HepG2 (cell line): ENCODE results near the gene SPG7. TPM values are rescaled to one million over a fixed set of nuclear protein-coding genes. Genes with fewer than 3 reads are reported as not detected.

Experiments used
- ATAC-seq: fragments of 200-7000 bp; cut with Tn5 transposase; 3 replicates; pipeline ENCODE4 v1.9.1; 2020; ENCODE audit warnings: mild to moderate bottlenecking, moderate library complexity
- BruUV-seq: library from RNA; stranded (reverse); fragments of 400-500 nt; replicated peaks from 2 replicates; lab custom pipeline; 2021; lab: Mats Ljungman, UMichigan
- CTCF ChIA-PET: fragments of 300-600 bp; formaldehyde crosslinking; extraction: SDS; loops from one replicate; lab custom pipeline; 2021; ENCODE audit warnings: low total read pairs, inconsistent platforms, low intra/inter-chr PET ratio; lab: Yijun Ruan, JAX
- POLR2A ChIA-PET: fragments of 350-600 bp; sonication (Branson Sonifier 250); formaldehyde crosslinking; loops from one replicate; lab custom pipeline; 2020; ENCODE audit warnings: antibody characterized with exemption, inconsistent platforms; lab: Yijun Ruan, JAX
- DNase-seq: peaks from one replicate; pipeline ENCODE4 v3.0.0-alpha.2; 2015; ENCODE audit warnings: low spot score
- FAIRE-seq: peaks from 3 replicates; lab custom pipeline; 2011; peaks lifted over from hg19 to GRCh38; lab: Jason Lieb, UNC
- H2AFZ ChIP-seq: one replicate; pipeline ENCODE4 v1.6.1; 2011; ENCODE audit warnings: low read length, inconsistent platforms
- H3K27ac ChIP-seq: fragments of 300-600 bp; 3 replicates; pipeline ENCODE4 v1.8.0; 2011; ENCODE audit warnings: mixed run types, mild to moderate bottlenecking, mixed read lengths, low read length, inconsistent platforms; ENCODE audit not compliant: insufficient read depth; ENCODE audit errors: extremely low read length
- H3K27me3 ChIP-seq, 2 experiments: fragments of 200-600 bp in 1 of 2; 2 replicates in 1 of 2; 3 replicates in 1 of 2; pipeline versions ENCODE4 v1.6.0 to v1.8.0; 2011; ENCODE audit warnings: low read length in 2 of 2, mild to moderate bottlenecking in 2 of 2, moderate library complexity in 2 of 2, inconsistent platforms in 1 of 2; ENCODE audit not compliant: insufficient read depth in 2 of 2, control insufficient read depth in 1 of 2
- H3K36me3 ChIP-seq, 2 experiments: fragments of 200-600 bp in 1 of 2; replicated peaks in 1 of 2; 2 replicates in 1 of 2; 3 replicates in 1 of 2; pipeline versions ENCODE4 v1.5.1 to v1.8.0; 2011; ENCODE audit warnings: low read length in 2 of 2, inconsistent platforms in 1 of 2; ENCODE audit not compliant: insufficient read depth in 2 of 2, control insufficient read depth in 1 of 2
- H3K4me1 ChIP-seq: 2 replicates; pipeline ENCODE4 v1.5.1; 2012; ENCODE audit warnings: low read length, inconsistent platforms; ENCODE audit not compliant: insufficient read depth
- H3K4me2 ChIP-seq: 2 replicates; pipeline ENCODE4 v1.6.0; 2011; ENCODE audit warnings: low read depth, low read length, inconsistent platforms
- H3K4me3 ChIP-seq, 3 experiments: fragments of 200-600 bp in 1 of 3; sonication (generic), shearing (Covaris generic) in 1 of 3; replicated peaks in 1 of 3; 2 replicates each; pipeline ENCODE4 v1.5.1; 2011 to 2016; ENCODE audit warnings: low read length in 3 of 3, inconsistent platforms in 2 of 3, low read depth in 2 of 3, mild to moderate bottlenecking in 2 of 3, control low read depth in 1 of 3, mixed read lengths in 1 of 3; ENCODE audit not compliant: insufficient read depth in 1 of 3
- H3K79me2 ChIP-seq: one replicate; pipeline ENCODE4 v1.6.1; 2011; ENCODE audit warnings: low read length, inconsistent platforms; ENCODE audit not compliant: insufficient read depth
- H3K9ac ChIP-seq: 2 replicates; pipeline ENCODE4 v1.6.0; 2011; ENCODE audit warnings: mild to moderate bottlenecking, low read depth, low read length, inconsistent platforms; ENCODE audit not compliant: insufficient read depth
- H3K9me3 ChIP-seq: 2 replicates; pipeline ENCODE4 v1.5.1; 2012; ENCODE audit warnings: mild to moderate bottlenecking, low read length
- H4K20me1 ChIP-seq: 2 replicates; pipeline ENCODE4 v1.6.0; 2011; ENCODE audit warnings: inconsistent platforms, mild to moderate bottlenecking, low read length, moderate library complexity; ENCODE audit not compliant: insufficient read depth
- ATF2 ChIP-seq: sonication (generic); formaldehyde crosslinking; IDR thresholded peaks from 2 replicates; pipeline ENCODE4 v1.4.0; 2020; ENCODE audit warnings: missing genetic modification reagents
- KLF12 ChIP-seq: sonication (generic); formaldehyde crosslinking; IDR thresholded peaks from 2 replicates; pipeline ENCODE4 v1.4.0; 2020; ENCODE audit warnings: missing genetic modification reagents, borderline replicate concordance
- ZNF496 ChIP-seq: sonication (generic); formaldehyde crosslinking; IDR thresholded peaks from 2 replicates; pipeline ENCODE4 v1.8.1; 2023; ENCODE audit warnings: mild to moderate bottlenecking, moderate library complexity, missing genetic modification reagents; ENCODE audit not compliant: insufficient replicate concordance
- WGBS: methylation state at CpG from one replicate; pipeline ENCODE4 v1.1.6; 2017; ENCODE audit warnings: low lambda C conversion rate; 5-methylcytosine and 5-hydroxymethylcytosine counted together
- in situ Hi-C: cut with HindIII; loops from 2 replicates; pipeline ENCODE4 v1.10.0; 2017; ENCODE audit warnings: low pct_unique_long_range_greater_than_20kb; ENCODE audit not compliant: extremely low pct_ligation_motif_present
- intact Hi-C: fragments of 100-400 bp; cut with micrococcal nuclease; formaldehyde crosslinking; loops from one replicate; pipeline ENCODE4 v1.10.0; 2022; ENCODE audit not compliant: unreplicated experiment
- polyA plus RNA-seq, 8 experiments: library from polyadenylated mRNA; depleted of rRNA in 3 of 8; stranded (reverse) in 7 of 8; unstranded in 1 of 8; fragments of >200 nt; fragmentation: Illumina TruSeq in 4 of 8; extraction: Trizol in 4 of 8; gene quantifications; 2 replicates each; pipeline versions ENCODE4 v1.2.1 to v1.2.3, GENCODE V29; 2011 to 2016; ENCODE audit warnings: low read depth in 4 of 8, missing spikeins in 1 of 8, mixed read lengths in 1 of 8; ENCODE audit not compliant: insufficient read depth in 1 of 8
- total RNA-seq, 5 experiments: library from RNA; depleted of rRNA; stranded (reverse); fragments of >200 nt; fragmentation: Illumina TruSeq; extraction: Trizol; gene quantifications; 2 replicates each; pipeline ENCODE4 v1.2.3, GENCODE V29; 2016; ENCODE audit warnings: low read depth in 1 of 5
- TF ChIP-seq, protein P1 (sequence below): sonication (generic); formaldehyde crosslinking; IDR thresholded peaks from 2 replicates; pipeline ENCODE4 v1.5.0; 2020; ENCODE audit warnings: mild to moderate bottlenecking, missing genetic modification reagents, moderate library complexity
- TF ChIP-seq, protein P2 (sequence below): conservative IDR thresholded peaks from 2 replicates; pipeline ENCODE4 v1.6.1; 2018; ENCODE audit warnings: missing genetic modification reagents

Gene SPG7
- total and polyA plus RNA-seq, 2 of the 13 experiments (the other 11 are each of a cell fraction or from before 2014, with no cell fraction given), result 66.0 to 136 TPM

DNA sequence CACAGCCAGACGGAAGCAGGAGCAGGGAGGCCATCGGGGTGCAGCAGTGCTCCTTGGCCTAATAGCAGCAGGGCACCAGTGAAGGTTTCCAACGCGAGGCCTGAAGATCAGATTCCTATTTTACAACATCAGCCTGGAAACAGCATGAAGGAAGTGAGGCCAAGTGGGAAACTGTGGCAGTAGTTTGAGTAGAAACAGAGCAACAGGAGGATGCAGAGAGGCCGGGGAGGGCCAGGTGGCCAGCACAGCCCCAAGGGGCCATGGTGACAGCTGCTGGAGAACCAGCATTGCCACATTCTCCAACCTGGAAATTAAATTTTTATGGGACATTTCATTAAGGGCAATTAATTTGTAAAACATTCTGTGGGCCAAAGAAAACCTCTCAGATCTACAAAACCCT lies 14.4 kb upstream of the SPG7 start:
- H3K36me3 ChIP-seq, result no peaks in the 10 kb centered on the region; a peak in 1 of 5 replicates
- FAIRE-seq, result no peak
- in situ Hi-C loops (no loop called here), intact Hi-C loops (no loop called here)
- WGBS, result 81% methylated on average over 5 of the region's 5 CpGs
- no peak overlapping the region for H3K9ac ChIP-seq
- no TSS peak for BruUV-seq
- CTCF ChIA-PET, result no interaction called here
- no peak overlapping the region for H3K27ac ChIP-seq
- no peak overlapping the region for H2AFZ ChIP-seq
- DNase-seq, result no peak
- H3K79me2 ChIP-seq, result peaks cover 20% of the 10 kb centered on the region
- H3K4me3 ChIP-seq, result no peak overlapping the region
- no peaks in the 10 kb centered on the region for H3K9me3 ChIP-seq
- peaks cover 30% of the 10 kb centered on the region for H3K4me1 ChIP-seq
- ATAC-seq, result no peak
- H4K20me1 ChIP-seq, result peaks cover 4% of the 10 kb centered on the region
- no peak overlapping the region for H3K4me2 ChIP-seq
- H3K27me3 ChIP-seq, result no peaks in the 10 kb centered on the region; a peak in 1 of 5 replicates
- POLR2A ChIA-PET, result no interaction called here
- TF ChIP-seq, protein P1, sequence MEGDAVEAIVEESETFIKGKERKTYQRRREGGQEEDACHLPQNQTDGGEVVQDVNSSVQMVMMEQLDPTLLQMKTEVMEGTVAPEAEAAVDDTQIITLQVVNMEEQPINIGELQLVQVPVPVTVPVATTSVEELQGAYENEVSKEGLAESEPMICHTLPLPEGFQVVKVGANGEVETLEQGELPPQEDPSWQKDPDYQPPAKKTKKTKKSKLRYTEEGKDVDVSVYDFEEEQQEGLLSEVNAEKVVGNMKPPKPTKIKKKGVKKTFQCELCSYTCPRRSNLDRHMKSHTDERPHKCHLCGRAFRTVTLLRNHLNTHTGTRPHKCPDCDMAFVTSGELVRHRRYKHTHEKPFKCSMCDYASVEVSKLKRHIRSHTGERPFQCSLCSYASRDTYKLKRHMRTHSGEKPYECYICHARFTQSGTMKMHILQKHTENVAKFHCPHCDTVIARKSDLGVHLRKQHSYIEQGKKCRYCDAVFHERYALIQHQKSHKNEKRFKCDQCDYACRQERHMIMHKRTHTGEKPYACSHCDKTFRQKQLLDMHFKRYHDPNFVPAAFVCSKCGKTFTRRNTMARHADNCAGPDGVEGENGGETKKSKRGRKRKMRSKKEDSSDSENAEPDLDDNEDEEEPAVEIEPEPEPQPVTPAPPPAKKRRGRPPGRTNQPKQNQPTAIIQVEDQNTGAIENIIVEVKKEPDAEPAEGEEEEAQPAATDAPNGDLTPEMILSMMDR, result 0 out of 2 replicates have a peak, but pooled peaks have one; percentile 14
- no peak for TF ChIP-seq ATF2 (CRISPR knock-in tag)
- TF ChIP-seq, protein P2, sequence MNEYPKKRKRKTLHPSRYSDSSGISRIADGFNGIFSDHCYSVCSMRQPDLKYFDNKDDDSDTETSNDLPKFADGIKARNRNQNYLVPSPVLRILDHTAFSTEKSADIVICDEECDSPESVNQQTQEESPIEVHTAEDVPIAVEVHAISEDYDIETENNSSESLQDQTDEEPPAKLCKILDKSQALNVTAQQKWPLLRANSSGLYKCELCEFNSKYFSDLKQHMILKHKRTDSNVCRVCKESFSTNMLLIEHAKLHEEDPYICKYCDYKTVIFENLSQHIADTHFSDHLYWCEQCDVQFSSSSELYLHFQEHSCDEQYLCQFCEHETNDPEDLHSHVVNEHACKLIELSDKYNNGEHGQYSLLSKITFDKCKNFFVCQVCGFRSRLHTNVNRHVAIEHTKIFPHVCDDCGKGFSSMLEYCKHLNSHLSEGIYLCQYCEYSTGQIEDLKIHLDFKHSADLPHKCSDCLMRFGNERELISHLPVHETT (CRISPR knock-in tag), result no peak
- no peak for TF ChIP-seq KLF12
- TF ChIP-seq ZNF496 (CRISPR knock-in tag), result no peak
